Gastroesophageal sphincter (tissue), 4 donors: ENCODE results near the gene TLR1. TPM values are rescaled to one million over a fixed set of nuclear protein-coding genes. Genes with fewer than 3 reads are reported as not detected.

ENCODE experiments used
- ATAC-seq: fragments of 150-250 bp; one replicate; pipeline ENCODE4 v1.9.1; 2016; ENCODE audit warnings: mild to moderate bottlenecking, moderate library complexity
- H3K27ac ChIP-seq, 4 donors: fragments of 200-600 bp; sonication (generic) in 3 of 4; 1 replicate in 3 of 4; 2 replicates in 1 of 4; pipeline ENCODE4 v1.5.1; 2016 to 2019
- H3K27me3 ChIP-seq: fragments of 200-600 bp; sonication (generic); one replicate; pipeline ENCODE4 v1.5.1; 2019
- H3K36me3 ChIP-seq, 2 donors: fragments of 200-600 bp; sonication (generic); one replicate each; pipeline ENCODE4 v1.5.1; 2019; ENCODE audit warnings: control low read depth in 1 of 2
- H3K4me1 ChIP-seq, 3 donors: fragments of 200-600 bp; sonication (generic); 1 replicate in 2 of 3; 2 replicates in 1 of 3; pipeline ENCODE4 v1.5.1; 2016 to 2019; ENCODE audit warnings: control low read depth in 2 of 3
- H3K4me3 ChIP-seq, 2 donors: fragments of 200-600 bp; sonication (generic); one replicate each; pipeline ENCODE4 v1.5.1; 2019; ENCODE audit warnings: mild to moderate bottlenecking in 1 of 2, moderate library complexity in 1 of 2
- H3K9me3 ChIP-seq, 3 donors: fragments of 200-600 bp; sonication (generic); one replicate each; pipeline ENCODE4 v1.5.1; 2017 to 2019; ENCODE audit warnings: control low read depth in 2 of 3
- CTCF ChIP-seq, 4 experiments: fragments of 200-600 bp in 2 of 4; fragments of 450-650 bp in 2 of 4; sonication (generic) in 1 of 4; IDR thresholded peaks; one replicate each; pipeline ENCODE4 v1.5.1; 2017 to 2019; ENCODE audit warnings: antibody characterized with exemption in 4 of 4, mild to moderate bottlenecking in 2 of 4, moderate library complexity in 2 of 4
- EP300 ChIP-seq: sonication (generic); formaldehyde crosslinking; IDR thresholded peaks from one replicate; pipeline ENCODE4 v1.6.1; 2017; ENCODE audit warnings: antibody characterized with exemption, mild to moderate bottlenecking
- POLR2A ChIP-seq, 2 donors: fragments of 450-650 bp; IDR thresholded peaks; one replicate each; pipeline ENCODE4 v1.6.1; 2017; ENCODE audit warnings: antibody characterized with exemption in 2 of 2, mild to moderate bottlenecking in 2 of 2, moderate library complexity in 1 of 2
- POLR2AphosphoS5 ChIP-seq: sonication (generic); formaldehyde crosslinking; IDR thresholded peaks from one replicate; pipeline ENCODE4 v1.6.1; 2017; ENCODE audit warnings: antibody characterized with exemption
- WGBS, 2 donors: methylation state at CpG; one replicate each; pipeline ENCODE4 v1.1.5; 2018; ENCODE audit warnings: low coverage in 1 of 2; 5-methylcytosine and 5-hydroxymethylcytosine counted together
- total RNA-seq, 4 donors: library from RNA; depleted of rRNA; stranded (reverse); fragments of >200 nt; gene quantifications; one replicate each; pipeline ENCODE4 v1.1.0, GENCODE V29; 2016

The TLR1 gene
- total RNA-seq, 4 donors from 2014 or later: 4.7 to 16.2 (median 11.9) TPM

- Histone ChIP-seq H3K4me1 (peaks cover 0 to 6% (median 3%) of the 10 kb centered on the region in 3 donors), H3K9me3 (no peaks in the 10 kb centered on the region), H3K36me3 (no peaks in the 10 kb centered on the region), H3K4me3 (no peak overlapping the region), H3K27ac (no peak overlapping the region), H3K27me3 (no peaks in the 10 kb centered on the region)
- WGBS, 2 donors: 90 to 100% methylated on average over 1 of the region's 1 CpG
- ATAC-seq: no peak
- TF ChIP-seq POLR2AphosphoS5 (no peak), EP300 (no peak), POLR2A (IDR thresholded peaks at IDR 0.05) (no peak), CTCF (IDR thresholded peaks at IDR 0.05) (no peak)
These were observed 44.8 kb downstream of the TLR1 start for GRCh38 chr4:38759790-38760122.

GRCh38 chr4:38759113-38759789, 45.3 kb downstream of the TLR1 start:
- H3K9me3 ChIP-seq: no peaks in the 10 kb centered on the region
- ATAC-seq: peak; percentile 72
- WGBS, 2 donors: 0% methylated on average over 2 to 4 of the region's 8 CpGs
- no peaks in the 10 kb centered on the region for H3K27me3 ChIP-seq
- peaks cover 0 to 6% (median 3%) of the 10 kb centered on the region in 3 donors for H3K4me1 ChIP-seq
- TF ChIP-seq CTCF (IDR thresholded peaks at IDR 0.05) (peak; percentile 62 to 76 (median 72)), POLR2AphosphoS5 (peak; percentile 11), EP300 (no peak), POLR2A (IDR thresholded peaks at IDR 0.05) (no peak)
- H3K27ac ChIP-seq: peak overlapping the region in 3 of 4 donors; percentile 15 to 46 (median 44)
- H3K36me3 ChIP-seq: no peaks in the 10 kb centered on the region
- no peak overlapping the region for H3K4me3 ChIP-seq

- Histone ChIP-seq H3K4me3 (no peak overlapping the region), H3K36me3 (no peaks in the 10 kb centered on the region), H3K4me1 (peaks cover 0 to 14% (median 3%) of the 10 kb centered on the region in 3 donors), H3K9me3 (no peaks in the 10 kb centered on the region), H3K27me3 (no peaks in the 10 kb centered on the region), H3K27ac (no peak overlapping the region)
- TF ChIP-seq EP300: no peak
- WGBS, 2 donors: 88 to 92% methylated on average over 4 to 6 of the region's 6 CpGs
- no peak for ATAC-seq
These were observed 46.5 kb downstream of the TLR1 start for GRCh38 chr4:38757945-38758600.

GRCh38 chr4:38752941-38753806, 51.4 kb downstream of the TLR1 start:
- H3K27me3 ChIP-seq: no peaks in the 10 kb centered on the region
- H3K4me3 ChIP-seq: peak overlapping the region in 1 of 2 donors; percentile 18
- peaks cover 3 to 20% (median 3%) of the 10 kb centered on the region in 3 donors for H3K4me1 ChIP-seq
- no peak for TF ChIP-seq POLR2A (IDR thresholded peaks at IDR 0.05)
- TF ChIP-seq EP300: no peak
- TF ChIP-seq CTCF (IDR thresholded peaks at IDR 0.05): no peak
- peak; percentile 64 for TF ChIP-seq POLR2AphosphoS5
- no peaks in the 10 kb centered on the region for H3K9me3 ChIP-seq
- H3K27ac ChIP-seq: peak overlapping the region; percentile 70 to 89 (median 79)
- peak; percentile 96 for ATAC-seq
- H3K36me3 ChIP-seq: no peaks in the 10 kb centered on the region
- WGBS, 2 donors: 28 to 32% methylated on average over 13 to 18 of the region's 19 CpGs

- no peak for ATAC-seq
- WGBS, 2 donors: 23 to 27% methylated on average over 8 of the region's 8 CpGs
These were observed 52.1 kb downstream of the TLR1 start for GRCh38 chr4:38752372-38752940.

More at GRCh38 chr4:38752372-38752940, 52.1 kb downstream of the TLR1 start:
- Histone ChIP-seq H3K27ac (peak overlapping the region; percentile 70 to 89 (median 79)), H3K4me3 (peak overlapping the region in 1 of 2 donors; percentile 18), H3K9me3 (no peaks in the 10 kb centered on the region), H3K36me3 (no peaks in the 10 kb centered on the region), H3K27me3 (no peaks in the 10 kb centered on the region), H3K4me1 (peaks cover 3 to 20% (median 3%) of the 10 kb centered on the region in 3 donors)
- TF ChIP-seq POLR2AphosphoS5: no peak
- no peak for TF ChIP-seq POLR2A (IDR thresholded peaks at IDR 0.05)
- TF ChIP-seq EP300: no peak
- TF ChIP-seq CTCF (IDR thresholded peaks at IDR 0.05): no peak
